IMR-90 (cell line): ENCODE results near the gene RHOC. TPM values are rescaled to one million over a fixed set of nuclear protein-coding genes. Genes with fewer than 3 reads are reported as not detected.

Experiments used
- ATAC-seq: fragments of 200-7000 bp; cut with Tn5 transposase; 2 replicates; pipeline ENCODE4 v1.9.1; 2020; ENCODE audit warnings: low read depth, mild to moderate bottlenecking, moderate library complexity
- BruUV-seq: library from RNA; stranded (reverse); fragments of 400-500 nt; replicated peaks from 2 replicates; lab custom pipeline; 2021; lab: Mats Ljungman, UMichigan
- CTCF ChIA-PET: fragments of 300-600 bp; formaldehyde crosslinking; extraction: SDS; loops from one replicate; lab custom pipeline; 2021; ENCODE audit warnings: antibody characterized with exemption; lab: Yijun Ruan, JAX
- POLR2A ChIA-PET: fragments of 300-600 bp; sonication (Branson Sonifier 250); formaldehyde crosslinking; loops from one replicate; lab custom pipeline; 2022; ENCODE audit warnings: antibody characterized with exemption; ENCODE audit not compliant: unreplicated experiment; lab: Charles Lee
- DNase-seq: peaks from one replicate; pipeline ENCODE4 v3.0.0; 2013
- H2AFZ ChIP-seq: replicated peaks from 2 replicates; pipeline ENCODE3; 2013; ENCODE audit warnings: low read length, mild to moderate bottlenecking; ENCODE audit not compliant: poor library complexity
- H2AK5ac ChIP-seq: 2 replicates; pipeline ENCODE4 v1.6.1; 2013; ENCODE audit warnings: low read depth, low read length, inconsistent platforms
- H2AK9ac ChIP-seq: replicated peaks from 2 replicates; pipeline ENCODE3; 2013; ENCODE audit warnings: mild to moderate bottlenecking, low read depth, low read length, moderate library complexity; ENCODE audit not compliant: poor library complexity
- H2BK120ac ChIP-seq: 2 replicates; pipeline ENCODE4 v1.6.1; 2013; ENCODE audit warnings: low read depth, low read length, inconsistent platforms
- H2BK15ac ChIP-seq: 3 replicates; pipeline ENCODE4 v1.6.1; 2013; ENCODE audit warnings: low read depth, low read length, inconsistent platforms
- H2BK20ac ChIP-seq: 2 replicates; pipeline ENCODE4 v1.6.1; 2013; ENCODE audit warnings: low read depth, mild to moderate bottlenecking, inconsistent platforms, low read length, moderate library complexity
- H2BK5ac ChIP-seq: 2 replicates; pipeline ENCODE4 v1.6.1; 2013; ENCODE audit warnings: mild to moderate bottlenecking, low read depth, low read length, inconsistent platforms; ENCODE audit not compliant: poor library complexity, severe bottlenecking
- H3K14ac ChIP-seq: replicated peaks from 2 replicates; pipeline ENCODE4 v1.6.1; 2013; ENCODE audit warnings: low read depth, low read length, inconsistent platforms
- H3K18ac ChIP-seq: 2 replicates; pipeline ENCODE4 v1.6.1; 2013; ENCODE audit warnings: low read depth, low read length, control low read depth
- H3K23ac ChIP-seq: 2 replicates; pipeline ENCODE4 v1.6.1; 2013; ENCODE audit warnings: low read depth, low read length, inconsistent platforms
- H3K27ac ChIP-seq: 2 replicates; pipeline ENCODE4 v1.5.1; 2013; ENCODE audit warnings: mild to moderate bottlenecking, control low read depth, low read length; ENCODE audit not compliant: insufficient read depth
- H3K27me3 ChIP-seq: 2 replicates; pipeline ENCODE4 v1.6.1; 2013; ENCODE audit warnings: low read length; ENCODE audit not compliant: control insufficient read depth, insufficient read depth
- H3K36me3 ChIP-seq: 2 replicates; pipeline ENCODE4 v1.6.1; 2013; ENCODE audit warnings: low read length, mixed read lengths; ENCODE audit not compliant: control insufficient read depth, insufficient read depth
- H3K4ac ChIP-seq: 2 replicates; pipeline ENCODE4 v1.6.1; 2013; ENCODE audit warnings: low read depth, low read length, inconsistent platforms
- H3K4me1 ChIP-seq: 2 replicates; pipeline ENCODE4 v1.6.1; 2013; ENCODE audit warnings: low read length, mixed read lengths; ENCODE audit not compliant: control insufficient read depth, insufficient read depth
- H3K4me2 ChIP-seq: 2 replicates; pipeline ENCODE4 v1.6.1; 2013; ENCODE audit warnings: low read depth, mild to moderate bottlenecking, control low read depth, low read length, moderate library complexity
- H3K4me3 ChIP-seq: 2 replicates; pipeline ENCODE4 v1.5.1; 2013; ENCODE audit warnings: low read depth, mild to moderate bottlenecking, control low read depth, low read length, moderate library complexity; ENCODE audit not compliant: insufficient read depth
- H3K56ac ChIP-seq: 2 replicates; pipeline ENCODE4 v1.6.1; 2013; ENCODE audit warnings: low read length, inconsistent platforms; ENCODE audit not compliant: insufficient read depth; ENCODE audit errors: extremely low read depth
- H3K79me1 ChIP-seq, 2 experiments: 2 replicates each; pipeline ENCODE4 v1.6.1; 2013; ENCODE audit warnings: low read length in 2 of 2, inconsistent platforms in 1 of 2, low read depth in 1 of 2
- H3K9ac ChIP-seq: 2 replicates; pipeline ENCODE4 v1.6.1; 2013; ENCODE audit warnings: low read depth, low read length, control low read depth
- H3K9me1 ChIP-seq: 2 replicates; pipeline ENCODE4 v1.6.1; 2013; ENCODE audit warnings: low read length, inconsistent platforms; ENCODE audit not compliant: insufficient read depth
- H3K9me3 ChIP-seq: 2 replicates; pipeline ENCODE4 v1.6.1; 2013; ENCODE audit warnings: low read length; ENCODE audit not compliant: control insufficient read depth, insufficient read depth
- H4K20me1 ChIP-seq: 2 replicates; pipeline ENCODE4 v1.6.1; 2013; ENCODE audit warnings: low read length, inconsistent platforms; ENCODE audit not compliant: insufficient read depth
- H4K5ac ChIP-seq: 2 replicates; pipeline ENCODE4 v1.6.1; 2013; ENCODE audit warnings: mild to moderate bottlenecking, low read depth, low read length, control low read depth
- H4K8ac ChIP-seq, 2 experiments: 2 replicates each; pipeline ENCODE4 v1.6.1; 2013; ENCODE audit warnings: low read depth in 2 of 2, low read length in 2 of 2, control low read depth in 1 of 2, inconsistent platforms in 1 of 2
- H4K91ac ChIP-seq: 2 replicates; pipeline ENCODE4 v1.6.1; 2013; ENCODE audit warnings: low read depth, low read length, inconsistent platforms; ENCODE audit not compliant: insufficient read depth
- BHLHE40 ChIP-seq: fragments of 150-350 bp; IDR thresholded peaks from 2 replicates; pipeline ENCODE4 v1.6.1; 2016; ENCODE audit warnings: mild to moderate bottlenecking, low read depth, low read length
- CEBPB ChIP-seq: IDR thresholded peaks from 2 replicates; pipeline ENCODE4 v1.6.1; 2012; ENCODE audit warnings: low read depth, low read length, improper control_type of control experiment
- CHD1 ChIP-seq: IDR thresholded peaks from 2 replicates; pipeline ENCODE4 v1.6.1; 2012; ENCODE audit warnings: low read depth, low read length, improper control_type of control experiment
- CTCF ChIP-seq: conservative IDR thresholded peaks from 2 replicates; pipeline ENCODE4 v1.5.1; 2012; ENCODE audit warnings: mild to moderate bottlenecking, low read depth, low read length, improper control_type of control experiment
- FOS ChIP-seq: fragments of 150-350 bp; IDR thresholded peaks from 2 replicates; pipeline ENCODE4 v1.6.1; 2016; ENCODE audit warnings: low read depth, low read length
- MAFK ChIP-seq: IDR thresholded peaks from 2 replicates; pipeline ENCODE4 v1.6.1; 2012; ENCODE audit warnings: low read depth, low read length, improper control_type of control experiment
- MXI1 ChIP-seq: IDR thresholded peaks from 2 replicates; pipeline ENCODE4 v1.6.1; 2012; ENCODE audit warnings: low read depth, mild to moderate bottlenecking, low read length, moderate library complexity, borderline replicate concordance
- NFE2L2 ChIP-seq: fragments of 150-350 bp; IDR thresholded peaks from 2 replicates; pipeline ENCODE4 v1.6.1; 2016; ENCODE audit warnings: low read depth, mild to moderate bottlenecking, low read length
- POLR2A ChIP-seq: IDR thresholded peaks from 2 replicates; pipeline ENCODE4 v1.6.1; 2012; ENCODE audit warnings: mild to moderate bottlenecking, low read depth, low read length
- RAD21 ChIP-seq: IDR thresholded peaks from 2 replicates; pipeline ENCODE4 v1.6.1; 2012; ENCODE audit warnings: low read length, improper control_type of control experiment
- RCOR1 ChIP-seq: IDR thresholded peaks from 2 replicates; pipeline ENCODE4 v1.6.1; 2012; ENCODE audit warnings: mild to moderate bottlenecking, low read length, improper control_type of control experiment; ENCODE audit not compliant: insufficient replicate concordance
- RFX5 ChIP-seq: IDR thresholded peaks from 2 replicates; pipeline ENCODE4 v1.8.0; 2012; ENCODE audit warnings: low read depth, mild to moderate bottlenecking, low read length, moderate library complexity
- SMC3 ChIP-seq: fragments of 150-350 bp; IDR thresholded peaks from 2 replicates; pipeline ENCODE4 v1.6.1; 2016; ENCODE audit warnings: low read depth, mild to moderate bottlenecking, antibody characterized with exemption, low read length, moderate library complexity
- WGBS, 2 experiments: methylation state at CpG; one replicate each; pipeline versions ENCODE4 v1.1.5 to v1.1.7; 2013; ENCODE audit warnings: missing lambda C conversion rate in 2 of 2; ENCODE audit not compliant: insufficient read length in 1 of 2; ENCODE audit errors: extremely low coverage in 2 of 2; 5-methylcytosine and 5-hydroxymethylcytosine counted together
- dilution Hi-C: fragments of 300-500 bp; cut with HindIII; formaldehyde crosslinking; loops from one replicate; pipeline ENCODE4 v1.14.3; 2018; ENCODE audit warnings: low sequenced_read_pairs; ENCODE audit not compliant: unreplicated experiment
- in situ Hi-C: fragments of 300-500 bp; cut with MboI; formaldehyde crosslinking; loops from 3 replicates; pipeline ENCODE4 v1.14.3; 2019; ENCODE audit warnings: low sequenced_read_pairs, inconsistent platforms, mixed read lengths
- intact Hi-C: fragments of 100-400 bp; cut with micrococcal nuclease; formaldehyde crosslinking; loops from 2 replicates; pipeline ENCODE4 v1.10.0; 2022
- polyA plus RNA-seq, 3 experiments: library from polyadenylated mRNA; depleted of rRNA; stranded (reverse); fragments of >200 nt; gene quantifications; 2 replicates each; pipeline ENCODE4 v1.2.3, GENCODE V29; 2012; ENCODE audit warnings: low replicate concordance in 1 of 3
- total RNA-seq: library from RNA; depleted of rRNA; stranded (reverse); fragments of >200 nt; gene quantifications from 2 replicates; pipeline ENCODE4 v1.2.3, GENCODE V29; 2012
- TF ChIP-seq, protein P1 (sequence below): fragments of 150-350 bp; IDR thresholded peaks from 2 replicates; pipeline ENCODE4 v1.6.1; 2017; ENCODE audit warnings: mild to moderate bottlenecking, antibody characterized with exemption, low read length, low read depth

Gene RHOC
- total and polyA plus RNA-seq, 2 of the 4 experiments (the other 2 are of a cell fraction), result 764 to 839 TPM

DNA sequence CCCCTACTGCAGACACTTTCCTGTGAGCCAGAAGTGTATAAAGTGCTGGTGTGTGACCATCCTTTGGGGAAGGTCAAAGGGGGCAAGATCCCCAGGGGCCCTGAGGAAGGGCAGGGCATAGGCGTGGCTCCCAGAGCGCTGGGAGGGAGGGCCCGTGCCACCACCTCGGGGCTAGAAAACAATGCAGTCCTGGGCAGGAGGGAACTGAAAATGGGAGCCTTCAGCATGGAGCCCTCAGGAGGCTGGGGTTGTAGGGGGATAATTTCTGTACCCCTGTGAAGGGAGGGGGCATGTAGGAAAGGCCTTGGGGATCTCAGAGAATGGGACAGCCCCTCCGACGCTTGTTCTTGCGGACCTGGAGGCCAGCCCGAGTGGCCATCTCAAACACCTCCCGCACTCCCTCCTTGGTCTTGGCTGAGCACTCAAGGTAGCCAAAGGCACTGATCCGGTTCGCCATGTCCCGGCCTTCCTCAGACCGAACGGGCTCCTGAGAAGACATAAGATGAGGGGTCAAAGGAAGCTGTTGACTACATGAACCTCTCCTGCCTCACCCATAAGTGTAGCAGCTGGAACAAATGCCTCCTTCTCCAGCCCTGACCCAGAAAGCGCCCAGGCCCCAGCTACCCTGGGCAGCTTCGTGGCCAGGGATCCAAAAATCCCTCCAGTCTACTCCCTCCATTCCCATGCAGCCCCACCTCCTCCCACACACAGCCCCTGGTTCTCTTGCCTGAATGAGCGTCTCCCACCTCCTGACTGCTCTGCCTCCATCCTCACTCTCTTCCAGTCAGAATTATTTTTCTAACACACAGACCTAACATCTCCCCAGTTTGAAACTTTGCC is 5.5 kb downstream of the RHOC start:
- peak overlapping the region; percentile 2; the same call in 1 of the 2 replicates for H3K4me2 ChIP-seq
- peak overlapping the region; percentile 73 for H3K23ac ChIP-seq
- H4K91ac ChIP-seq, result peak overlapping the region; percentile 81
- BruUV-seq, result no TSS peak
- DNase-seq, result no peak
- H2BK20ac ChIP-seq, result peak overlapping the region; percentile 71
- H3K79me1 ChIP-seq, result peaks cover 7 to 68% of the 10 kb centered on the region in 2 experiments; a peak in 3 of 4 replicates
- H4K20me1 ChIP-seq, result peaks cover 51% of the 10 kb centered on the region
- no peaks in the 10 kb centered on the region for H3K9me3 ChIP-seq
- H2BK120ac ChIP-seq, result peak overlapping the region; percentile 81
- intact Hi-C loops, result loop anchor here (2.0 to 10.0 kb wide), 2 partner anchors 27 to 237 kb away; partner anchors contain the start of gene MOV10
- H3K36me3 ChIP-seq, result peaks cover 53% of the 10 kb centered on the region
- H3K14ac ChIP-seq, result peak overlapping the region; percentile 81
- H4K8ac ChIP-seq, result peak overlapping the region; percentile 39 to 78; a peak in 3 of 4 replicates
- ChIA-PET CTCF (interaction anchor here (0.9 kb wide), 1 partner anchor 27 kb away, joined by 5 read pairs; the partner anchor contains the start of gene MOV10), POLR2A (interaction anchor here (0.7 kb wide), 1 partner anchor 307 kb away, joined by 3 read pairs; no protein-coding TSS in a partner anchor)
- H2AK5ac ChIP-seq, result peak overlapping the region; percentile 78
- H3K9me1 ChIP-seq, result peaks cover 20% of the 10 kb centered on the region
- dilution Hi-C loops, result no loop called here
- H2AK9ac ChIP-seq, result peak overlapping the region; percentile 98
- in situ Hi-C loops, result loop anchor here (10.0 to 25.0 kb wide), 2 partner anchors 197 to 986 kb away; partner anchors contain the start of gene WNT2B
- no peak overlapping the region for H3K4me3 ChIP-seq
- peak overlapping the region; percentile 23; the same call in 1 of the 3 replicates for H2BK15ac ChIP-seq
- peak overlapping the region; percentile 81 for H3K27ac ChIP-seq
- 76% methylated on average over 6 of the region's 17 CpGs; no CpG with 5 or more reads in 1 of the 2 experiments for WGBS, 2 experiments
- no peak for ATAC-seq
- H3K27me3 ChIP-seq, result no peaks in the 10 kb centered on the region
- H3K4me1 ChIP-seq, result peaks cover 31% of the 10 kb centered on the region
- peak overlapping the region; percentile 17 for H4K5ac ChIP-seq
- H2AFZ ChIP-seq, result peak overlapping the region; percentile 14
- peak overlapping the region; percentile 90 for H3K4ac ChIP-seq
- H3K9ac ChIP-seq, result no peak overlapping the region; the same call in 1 of the 2 replicates
- H3K18ac ChIP-seq, result peak overlapping the region; percentile 16; the same call in 1 of the 2 replicates
- H2BK5ac ChIP-seq, result peak overlapping the region; percentile 87
- peak overlapping the region; percentile 65; the same call in 1 of the 2 replicates for H3K56ac ChIP-seq
- TF ChIP-seq CEBPB (no peak), RAD21 (no peak), NFE2L2 (no peak), POLR2A (no peak), FOS (no peak), CHD1 (no peak), MAFK (no peak), MXI1 (no peak), CTCF (no peak), BHLHE40 (no peak), SMC3 (no peak), RCOR1 (no peak), RFX5 (no peak)
- TF ChIP-seq, protein P1, sequence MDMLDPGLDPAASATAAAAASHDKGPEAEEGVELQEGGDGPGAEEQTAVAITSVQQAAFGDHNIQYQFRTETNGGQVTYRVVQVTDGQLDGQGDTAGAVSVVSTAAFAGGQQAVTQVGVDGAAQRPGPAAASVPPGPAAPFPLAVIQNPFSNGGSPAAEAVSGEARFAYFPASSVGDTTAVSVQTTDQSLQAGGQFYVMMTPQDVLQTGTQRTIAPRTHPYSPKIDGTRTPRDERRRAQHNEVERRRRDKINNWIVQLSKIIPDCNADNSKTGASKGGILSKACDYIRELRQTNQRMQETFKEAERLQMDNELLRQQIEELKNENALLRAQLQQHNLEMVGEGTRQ, result no peak
